GM12878 (cell line): Measurements from ENCODE around the gene ADIPOR1. TPM values are rescaled to one million over a fixed set of nuclear protein-coding genes. Genes with fewer than 3 reads are reported as not detected.
A peak's percentile ranks its signal among the peaks of the same experiment; 100 is the strongest.

ENCODE experiments used
- ATAC-seq: fragments of 200-7000 bp; cut with Tn5 transposase; 3 replicates; pipeline ENCODE4 v1.9.1; 2020; ENCODE audit warnings: mild to moderate bottlenecking, moderate library complexity
- BruUV-seq: library from RNA; stranded (reverse); fragments of 400-500 nt; replicated peaks from 2 replicates; lab custom pipeline; 2021; lab: Mats Ljungman, UMichigan
- CTCF ChIA-PET: fragments of 300-600 bp; sonication (Branson Sonifier 250); formaldehyde crosslinking; extraction: SDS; loops from one replicate; lab custom pipeline; 2021; ENCODE audit warnings: inconsistent platforms; lab: Yijun Ruan, JAX
- POLR2A ChIA-PET: fragments of 350-600 bp; formaldehyde crosslinking; extraction: SDS; loops from one replicate; lab custom pipeline; 2021; ENCODE audit warnings: inconsistent platforms; lab: Charles Lee
- RAD21 ChIA-PET: fragments of 300-600 bp; sonication (Branson Sonifier 250); formaldehyde crosslinking; loops from one replicate; lab custom pipeline; 2023; ENCODE audit warnings: antibody characterized with exemption; ENCODE audit not compliant: unreplicated experiment; lab: Charles Lee
- SMC1A ChIA-PET: fragments of 300-600 bp; sonication (Branson Sonifier 250); formaldehyde crosslinking; loops from one replicate; lab custom pipeline; 2023; ENCODE audit not compliant: unreplicated experiment, uncharacterized antibody; lab: Charles Lee
- DNase-seq: peaks from one replicate; pipeline ENCODE4 v3.0.0-alpha.2; 2011; ENCODE audit warnings: low read depth, low spot score
- FAIRE-seq: peaks from 3 replicates; lab custom pipeline; 2011; peaks lifted over from hg19 to GRCh38; lab: Jason Lieb, UNC
- H2AFZ ChIP-seq: 2 replicates; pipeline ENCODE4 v1.6.0; 2011; ENCODE audit warnings: low read depth, low read length, control low read depth; ENCODE audit not compliant: control insufficient read depth
- H3K27ac ChIP-seq: 2 replicates; pipeline ENCODE4 v1.5.1; 2011; ENCODE audit warnings: control low read depth; ENCODE audit not compliant: control insufficient read depth, insufficient read depth
- H3K27me3 ChIP-seq, 2 experiments: replicated peaks in 1 of 2; 2 replicates each; pipeline versions ENCODE4 v1.6.0 to v1.6.1; 2011; ENCODE audit warnings: low read length in 1 of 2; ENCODE audit not compliant: control insufficient read depth in 2 of 2, insufficient read depth in 2 of 2
- H3K36me3 ChIP-seq, 2 experiments: 2 replicates each; pipeline ENCODE4 v1.5.1; 2011; ENCODE audit warnings: low read length in 1 of 2; ENCODE audit not compliant: control insufficient read depth in 2 of 2, insufficient read depth in 2 of 2
- H3K4me1 ChIP-seq: 2 replicates; pipeline ENCODE4 v1.6.1; 2011; ENCODE audit warnings: mild to moderate bottlenecking, low read length, moderate library complexity, mixed read lengths; ENCODE audit not compliant: control insufficient read depth, insufficient read depth
- H3K4me2 ChIP-seq: 2 replicates; pipeline ENCODE4 v1.6.0; 2011; ENCODE audit warnings: control low read depth; ENCODE audit not compliant: control insufficient read depth, insufficient read depth
- H3K4me3 ChIP-seq: fragments of 200-600 bp; sonication (generic); 2 replicates; pipeline ENCODE4 v1.5.1; 2016
- H3K79me2 ChIP-seq: 2 replicates; pipeline ENCODE4 v1.6.0; 2011; ENCODE audit warnings: low read length; ENCODE audit not compliant: control insufficient read depth, insufficient read depth
- H3K9ac ChIP-seq: 2 replicates; pipeline ENCODE4 v1.8.0; 2011; ENCODE audit warnings: low read length, control low read depth, mixed read lengths; ENCODE audit not compliant: control insufficient read depth, insufficient read depth
- H3K9me3 ChIP-seq: replicated peaks from 3 replicates; pipeline ENCODE4 v1.5.1; 2011; ENCODE audit warnings: mild to moderate bottlenecking, low read length; ENCODE audit not compliant: control insufficient read depth, insufficient read depth
- H4K20me1 ChIP-seq: 2 replicates; pipeline ENCODE4 v1.6.0; 2011; ENCODE audit not compliant: control insufficient read depth, insufficient read depth
- ASH2L ChIP-seq: fragments of 300-600, 200-600 bp; sonication (generic); IDR thresholded peaks from 2 replicates; pipeline ENCODE4 v1.6.1; 2017; ENCODE audit warnings: low read depth, mild to moderate bottlenecking, borderline replicate concordance
- CHD2 ChIP-seq: IDR thresholded peaks from 2 replicates; pipeline ENCODE4 v1.6.1; 2011; ENCODE audit warnings: low read depth, low read length, improper control_type of control experiment, borderline replicate concordance
- JUND ChIP-seq: IDR thresholded peaks from 2 replicates; pipeline ENCODE4 v1.6.1; 2012; ENCODE audit warnings: low read depth, mild to moderate bottlenecking, low read length, improper control_type of control experiment, moderate library complexity
- MYC ChIP-seq: IDR thresholded peaks from 2 replicates; pipeline ENCODE4 v1.6.1; 2011; ENCODE audit warnings: mild to moderate bottlenecking, low read length, moderate library complexity, inconsistent platforms; ENCODE audit not compliant: insufficient read depth, insufficient replicate concordance, insufficient read length, severe bottlenecking
- NBN ChIP-seq: fragments of 450-650 bp; IDR thresholded peaks from 2 replicates; pipeline ENCODE4 v1.6.1; 2016
- RB1 ChIP-seq: fragments of 450-650 bp; formaldehyde crosslinking; IDR thresholded peaks from 2 replicates; pipeline ENCODE4 v1.6.1; 2017; ENCODE audit warnings: mild to moderate bottlenecking, borderline replicate concordance
- RUNX3 ChIP-seq: IDR thresholded peaks from 2 replicates; pipeline ENCODE4 v1.6.1; 2012; ENCODE audit warnings: low read length, inconsistent platforms
- TCF12 ChIP-seq: IDR thresholded peaks from 2 replicates; pipeline ENCODE4 v1.6.1; 2011; ENCODE audit warnings: low read depth, mild to moderate bottlenecking, low read length
- YY1 ChIP-seq: IDR thresholded peaks from 2 replicates; pipeline ENCODE4 v1.6.1; 2011; ENCODE audit warnings: low read depth, mild to moderate bottlenecking, low read length
- ZNF24 ChIP-seq: fragments of 450-650 bp; IDR thresholded peaks from 2 replicates; pipeline ENCODE4 v1.6.1; 2017; ENCODE audit warnings: antibody characterized with exemption, mild to moderate bottlenecking
- ZZZ3 ChIP-seq: IDR thresholded peaks from 2 replicates; pipeline ENCODE4 v1.6.1; 2011; ENCODE audit warnings: low read depth; ENCODE audit not compliant: control insufficient read depth, insufficient read length
- WGBS: methylation state at CpG from one replicate; pipeline ENCODE4 v1.1.6; 2016; ENCODE audit warnings: low lambda C conversion rate; ENCODE audit not compliant: insufficient replicate concordance, insufficient coverage; ENCODE audit errors: missing lambda C conversion rate; 5-methylcytosine and 5-hydroxymethylcytosine counted together
- in situ Hi-C: fragments of 300-500 bp; cut with MboI; formaldehyde crosslinking; loops from 9 replicates; pipeline ENCODE4 v1.14.3; 2018; ENCODE audit warnings: mixed read lengths
- intact Hi-C: fragments of 100-400 bp; cut with micrococcal nuclease; formaldehyde crosslinking; loops from one replicate; pipeline ENCODE4 v1.14.2; 2022; ENCODE audit not compliant: unreplicated experiment
- polyA plus RNA-seq, 11 experiments: library from polyadenylated mRNA; depleted of rRNA in 4 of 11; unstranded in 6 of 11; stranded (reverse) in 5 of 11; fragments of >200 nt; fragmentation: Nextera tagmentation in 4 of 11; fragmentation: Illumina TruSeq in 1 of 11; extraction: Ambion mirVana in 4 of 11; extraction: Trizol in 1 of 11; gene quantifications; 1 replicate in 1 of 11; 2 replicates in 10 of 11; pipeline versions ENCODE4 v1.2.1 to v1.2.3, GENCODE V29; 2011 to 2016; ENCODE audit warnings: inconsistent platforms in 2 of 11, missing spikeins in 2 of 11, low read depth in 1 of 11
- total RNA-seq, 4 experiments: library from RNA; depleted of rRNA in 3 of 4; stranded (reverse); fragments of >200 nt in 3 of 4; fragmentation: Illumina TruSeq in 1 of 4; extraction: Trizol in 1 of 4; gene quantifications; 2 replicates each; pipeline versions ENCODE4 v1.2.1 to v1.2.3, GENCODE V29; 2013 to 2021
- TF ChIP-seq, protein P1 (sequence below): fragments of 450-650 bp; IDR thresholded peaks from 2 replicates; pipeline ENCODE4 v1.6.1; 2016; ENCODE audit warnings: mild to moderate bottlenecking, moderate library complexity, borderline replicate concordance
- TF ChIP-seq, protein P2 (sequence below): IDR thresholded peaks from 2 replicates; pipeline ENCODE4 v1.6.1; 2012; ENCODE audit warnings: mild to moderate bottlenecking, low read depth, low read length
- TF ChIP-seq, protein P3 (sequence below): fragments of 450-650 bp; IDR thresholded peaks from 2 replicates; pipeline ENCODE4 v1.6.1; 2016; ENCODE audit warnings: mild to moderate bottlenecking

Gene ADIPOR1
- total and polyA plus RNA-seq, 10 of the 15 experiments (the other 5 are each of a cell fraction or from before 2014, with no cell fraction given): 18.4 to 122 (median 65.6) TPM

DNA sequence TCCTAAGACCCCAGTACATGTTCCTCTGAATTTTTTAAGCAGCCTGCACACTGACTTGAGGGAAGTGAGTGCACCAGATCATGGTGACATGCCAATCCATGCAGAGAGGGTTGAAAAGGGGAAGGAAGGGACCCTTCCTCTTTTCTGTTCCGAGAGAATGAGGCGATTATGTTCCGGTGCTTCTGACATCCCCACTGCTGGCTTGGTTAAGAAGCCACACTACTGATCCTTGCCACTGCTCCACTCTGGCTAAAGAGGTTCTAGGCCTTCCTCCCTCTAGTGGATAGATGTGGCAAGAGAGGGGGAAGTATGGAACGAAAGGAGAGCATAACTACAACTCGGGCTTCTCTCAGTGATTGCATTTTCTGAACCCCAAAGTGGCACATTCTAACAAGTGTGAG lies 10.8 kb upstream of the ADIPOR1 start (continued):
- TF ChIP-seq, protein P1, sequence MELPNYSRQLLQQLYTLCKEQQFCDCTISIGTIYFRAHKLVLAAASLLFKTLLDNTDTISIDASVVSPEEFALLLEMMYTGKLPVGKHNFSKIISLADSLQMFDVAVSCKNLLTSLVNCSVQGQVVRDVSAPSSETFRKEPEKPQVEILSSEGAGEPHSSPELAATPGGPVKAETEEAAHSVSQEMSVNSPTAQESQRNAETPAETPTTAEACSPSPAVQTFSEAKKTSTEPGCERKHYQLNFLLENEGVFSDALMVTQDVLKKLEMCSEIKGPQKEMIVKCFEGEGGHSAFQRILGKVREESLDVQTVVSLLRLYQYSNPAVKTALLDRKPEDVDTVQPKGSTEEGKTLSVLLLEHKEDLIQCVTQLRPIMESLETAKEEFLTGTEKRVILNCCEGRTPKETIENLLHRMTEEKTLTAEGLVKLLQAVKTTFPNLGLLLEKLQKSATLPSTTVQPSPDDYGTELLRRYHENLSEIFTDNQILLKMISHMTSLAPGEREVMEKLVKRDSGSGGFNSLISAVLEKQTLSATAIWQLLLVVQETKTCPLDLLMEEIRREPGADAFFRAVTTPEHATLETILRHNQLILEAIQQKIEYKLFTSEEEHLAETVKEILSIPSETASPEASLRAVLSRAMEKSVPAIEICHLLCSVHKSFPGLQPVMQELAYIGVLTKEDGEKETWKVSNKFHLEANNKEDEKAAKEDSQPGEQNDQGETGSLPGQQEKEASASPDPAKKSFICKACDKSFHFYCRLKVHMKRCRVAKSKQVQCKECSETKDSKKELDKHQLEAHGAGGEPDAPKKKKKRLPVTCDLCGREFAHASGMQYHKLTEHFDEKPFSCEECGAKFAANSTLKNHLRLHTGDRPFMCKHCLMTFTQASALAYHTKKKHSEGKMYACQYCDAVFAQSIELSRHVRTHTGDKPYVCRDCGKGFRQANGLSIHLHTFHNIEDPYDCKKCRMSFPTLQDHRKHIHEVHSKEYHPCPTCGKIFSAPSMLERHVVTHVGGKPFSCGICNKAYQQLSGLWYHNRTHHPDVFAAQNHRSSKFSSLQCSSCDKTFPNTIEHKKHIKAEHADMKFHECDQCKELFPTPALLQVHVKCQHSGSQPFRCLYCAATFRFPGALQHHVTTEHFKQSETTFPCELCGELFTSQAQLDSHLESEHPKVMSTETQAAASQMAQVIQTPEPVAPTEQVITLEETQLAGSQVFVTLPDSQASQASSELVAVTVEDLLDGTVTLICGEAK: no peak
- TF ChIP-seq NBN (0 out of 2 replicates have a peak, but pooled peaks have one; percentile 32), JUND (no peak)
- TF ChIP-seq, all 136 proteins: peak for 8

DNA sequence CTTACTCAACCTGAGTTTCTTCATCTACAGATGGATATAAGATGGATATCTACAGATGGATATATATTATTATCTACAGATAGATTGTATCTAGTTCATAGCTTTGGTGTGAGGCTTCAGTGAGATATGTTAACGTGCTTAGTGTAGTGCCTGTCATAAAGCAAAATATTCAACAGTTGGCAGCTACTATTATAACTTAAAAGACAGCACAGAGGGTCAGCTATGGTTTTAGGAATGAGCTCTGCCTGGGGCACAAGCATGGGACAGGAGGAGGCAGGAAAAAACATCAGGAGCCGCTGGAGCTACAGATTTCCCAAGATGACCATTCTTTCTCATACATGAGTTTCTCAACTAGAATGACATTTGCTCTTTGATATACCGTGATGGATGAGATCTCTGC lies 10.2 kb upstream of the ADIPOR1 start:
- Histone ChIP-seq H3K9ac (no peak overlapping the region), H3K36me3 (no peaks in the 10 kb centered on the region; a peak in 1 of 4 replicates), H2AFZ (peak overlapping the region; percentile 91), H3K9me3 (no peaks in the 10 kb centered on the region), H3K4me1 (peaks cover 23% of the 10 kb centered on the region), H4K20me1 (no peaks in the 10 kb centered on the region), H3K4me2 (peak overlapping the region; percentile 95), H3K79me2 (peaks cover 7% of the 10 kb centered on the region), H3K27ac (no peak overlapping the region), H3K4me3 (peak overlapping the region; percentile 82; the same call in 1 of the 2 replicates), H3K27me3 (peaks cover 0 to 2% of the 10 kb centered on the region in 2 experiments; a peak in 1 of 4 replicates)
- ChIA-PET RAD21 (interaction anchor here (0.8 to 1.4 kb wide), 5 partner anchors 9 to 1013 kb away, joined by 3 to 4 read pairs (median 4); partner anchors contain the start of genes TIMM17A and TMEM183A), POLR2A (interaction anchor here (0.6 to 1.6 kb wide), 4 partner anchors 9 to 38 kb away, joined by 3 to 10 read pairs (median 4); partner anchors contain the start of gene TMEM183A), CTCF (interaction anchor here (0.6 to 1.5 kb wide), 17 partner anchors 9 to 1109 kb away, joined by 3 to 10 read pairs (median 4); partner anchors contain the start of gene KLHL12), SMC1A (interaction anchor here (0.6 to 1.5 kb wide), 9 partner anchors 9 to 1529 kb away, joined by 3 to 8 read pairs (median 3); partner anchors contain the start of gene TMEM183A)
- in situ Hi-C loops: no loop called here
- DNase-seq (no peak), ATAC-seq (no peak), FAIRE-seq (no peak)
- intact Hi-C loops: loop anchor here (2.0 kb wide), 2 partner anchors 30 to 42 kb away; partner anchors contain the start of gene KLHL12
- no TSS peak for BruUV-seq
- WGBS: 38% methylated on average over 3 of the region's 3 CpGs
- no peak for TF ChIP-seq ZZZ3
- TF ChIP-seq RUNX3: no peak
- TF ChIP-seq, protein P2, sequence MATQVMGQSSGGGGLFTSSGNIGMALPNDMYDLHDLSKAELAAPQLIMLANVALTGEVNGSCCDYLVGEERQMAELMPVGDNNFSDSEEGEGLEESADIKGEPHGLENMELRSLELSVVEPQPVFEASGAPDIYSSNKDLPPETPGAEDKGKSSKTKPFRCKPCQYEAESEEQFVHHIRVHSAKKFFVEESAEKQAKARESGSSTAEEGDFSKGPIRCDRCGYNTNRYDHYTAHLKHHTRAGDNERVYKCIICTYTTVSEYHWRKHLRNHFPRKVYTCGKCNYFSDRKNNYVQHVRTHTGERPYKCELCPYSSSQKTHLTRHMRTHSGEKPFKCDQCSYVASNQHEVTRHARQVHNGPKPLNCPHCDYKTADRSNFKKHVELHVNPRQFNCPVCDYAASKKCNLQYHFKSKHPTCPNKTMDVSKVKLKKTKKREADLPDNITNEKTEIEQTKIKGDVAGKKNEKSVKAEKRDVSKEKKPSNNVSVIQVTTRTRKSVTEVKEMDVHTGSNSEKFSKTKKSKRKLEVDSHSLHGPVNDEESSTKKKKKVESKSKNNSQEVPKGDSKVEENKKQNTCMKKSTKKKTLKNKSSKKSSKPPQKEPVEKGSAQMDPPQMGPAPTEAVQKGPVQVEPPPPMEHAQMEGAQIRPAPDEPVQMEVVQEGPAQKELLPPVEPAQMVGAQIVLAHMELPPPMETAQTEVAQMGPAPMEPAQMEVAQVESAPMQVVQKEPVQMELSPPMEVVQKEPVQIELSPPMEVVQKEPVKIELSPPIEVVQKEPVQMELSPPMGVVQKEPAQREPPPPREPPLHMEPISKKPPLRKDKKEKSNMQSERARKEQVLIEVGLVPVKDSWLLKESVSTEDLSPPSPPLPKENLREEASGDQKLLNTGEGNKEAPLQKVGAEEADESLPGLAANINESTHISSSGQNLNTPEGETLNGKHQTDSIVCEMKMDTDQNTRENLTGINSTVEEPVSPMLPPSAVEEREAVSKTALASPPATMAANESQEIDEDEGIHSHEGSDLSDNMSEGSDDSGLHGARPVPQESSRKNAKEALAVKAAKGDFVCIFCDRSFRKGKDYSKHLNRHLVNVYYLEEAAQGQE: no peak
- TF ChIP-seq, protein P3, sequence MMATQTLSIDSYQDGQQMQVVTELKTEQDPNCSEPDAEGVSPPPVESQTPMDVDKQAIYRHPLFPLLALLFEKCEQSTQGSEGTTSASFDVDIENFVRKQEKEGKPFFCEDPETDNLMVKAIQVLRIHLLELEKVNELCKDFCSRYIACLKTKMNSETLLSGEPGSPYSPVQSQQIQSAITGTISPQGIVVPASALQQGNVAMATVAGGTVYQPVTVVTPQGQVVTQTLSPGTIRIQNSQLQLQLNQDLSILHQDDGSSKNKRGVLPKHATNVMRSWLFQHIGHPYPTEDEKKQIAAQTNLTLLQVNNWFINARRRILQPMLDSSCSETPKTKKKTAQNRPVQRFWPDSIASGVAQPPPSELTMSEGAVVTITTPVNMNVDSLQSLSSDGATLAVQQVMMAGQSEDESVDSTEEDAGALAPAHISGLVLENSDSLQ: no peak
- no peak for TF ChIP-seq TCF12
- no peak for TF ChIP-seq ZNF24
- no peak for TF ChIP-seq CHD2
- TF ChIP-seq MYC: no peak
- no peak for TF ChIP-seq ASH2L
- no peak for TF ChIP-seq RB1
- no peak for TF ChIP-seq YY1
